Common myeloid progenitor, CD34-positive (primary cell): ENCODE data around the gene RUVBL2.
"Not testable (repeated sequence)": the region's sequence is repeated elsewhere in the genome, so short reads cannot be mapped to it uniquely, and the experiment has no call there.

Experiments
- CTCF ChIA-PET: fragments of 350-600 bp; sonication (Branson Sonifier 250); formaldehyde crosslinking; loops from one replicate; lab custom pipeline; 2021; ENCODE audit warnings: antibody characterized with exemption; lab: Charles Lee
- POLR2A ChIA-PET: fragments of 350-600 bp; sonication (Branson Sonifier 250); formaldehyde crosslinking; loops from one replicate; lab custom pipeline; 2021; ENCODE audit warnings: antibody characterized with exemption; lab: Charles Lee
- DNase-seq, 3 donors: peaks; one replicate each; pipeline versions ENCODE4 v3.0.0 to v3.0.0-alpha.2; 2013
- H3K27ac ChIP-seq, 2 experiments: 1 replicate in 1 of 2; 2 replicates in 1 of 2; pipeline ENCODE4 v1.7.0; 2013; ENCODE audit warnings: inconsistent platforms in 2 of 2, low read length in 2 of 2, mild to moderate bottlenecking in 2 of 2, low read depth in 1 of 2, moderate library complexity in 1 of 2; ENCODE audit not compliant: severe bottlenecking in 2 of 2, insufficient read depth in 1 of 2, poor library complexity in 1 of 2
- H3K27me3 ChIP-seq, 5 experiments: replicated peaks in 2 of 5; 1 replicate in 3 of 5; 2 replicates in 2 of 5; pipeline versions ENCODE4 v1.6.1 to v1.7.0; 2013; ENCODE audit warnings: low read length in 4 of 5, mild to moderate bottlenecking in 2 of 5, moderate library complexity in 2 of 5, inconsistent platforms in 1 of 5; ENCODE audit not compliant: insufficient read depth in 5 of 5, control insufficient read depth in 4 of 5
- H3K36me3 ChIP-seq, 4 experiments: 1 replicate in 2 of 4; 2 replicates in 2 of 4; pipeline versions ENCODE4 v1.6.1 to v1.7.0; 2013; ENCODE audit warnings: low read length in 3 of 4, control low read depth in 1 of 4, mild to moderate bottlenecking in 1 of 4; ENCODE audit not compliant: control insufficient read depth in 4 of 4, insufficient read depth in 4 of 4
- H3K4me1 ChIP-seq, 4 experiments: 1 replicate in 3 of 4; 2 replicates in 1 of 4; pipeline versions ENCODE4 v1.6.1 to v1.7.1; 2013; ENCODE audit warnings: low read length in 3 of 4, mild to moderate bottlenecking in 3 of 4, control low read depth in 1 of 4, inconsistent platforms in 1 of 4, moderate library complexity in 1 of 4; ENCODE audit not compliant: control insufficient read depth in 4 of 4, insufficient read depth in 4 of 4; ENCODE audit errors: control extremely low read depth in 1 of 4
- H3K4me3 ChIP-seq, 7 experiments: 1 replicate in 4 of 7; 2 replicates in 3 of 7; pipeline versions ENCODE4 v1.5.1 to v1.7.0; 2013; ENCODE audit warnings: mild to moderate bottlenecking in 7 of 7, low read length in 6 of 7, moderate library complexity in 6 of 7, inconsistent platforms in 2 of 7, low read depth in 2 of 7, control low read depth in 1 of 7; ENCODE audit not compliant: insufficient read depth in 4 of 7, control insufficient read depth in 1 of 7; ENCODE audit errors: extremely low read depth in 1 of 7
- H3K9me3 ChIP-seq, 5 experiments: 1 replicate in 4 of 5; 2 replicates in 1 of 5; pipeline versions ENCODE4 v1.6.1 to v1.7.1; 2013; ENCODE audit warnings: low read length in 4 of 5, mild to moderate bottlenecking in 2 of 5, inconsistent platforms in 1 of 5, low read depth in 1 of 5, moderate library complexity in 1 of 5; ENCODE audit not compliant: control insufficient read depth in 4 of 5, insufficient read depth in 2 of 5; ENCODE audit errors: control extremely low read depth in 1 of 5
- WGBS: methylation state at CpG from one replicate; pipeline ENCODE4 v1.1.5; 2013; ENCODE audit not compliant: insufficient coverage; 5-methylcytosine and 5-hydroxymethylcytosine counted together

Gene RUVBL2

DNA sequence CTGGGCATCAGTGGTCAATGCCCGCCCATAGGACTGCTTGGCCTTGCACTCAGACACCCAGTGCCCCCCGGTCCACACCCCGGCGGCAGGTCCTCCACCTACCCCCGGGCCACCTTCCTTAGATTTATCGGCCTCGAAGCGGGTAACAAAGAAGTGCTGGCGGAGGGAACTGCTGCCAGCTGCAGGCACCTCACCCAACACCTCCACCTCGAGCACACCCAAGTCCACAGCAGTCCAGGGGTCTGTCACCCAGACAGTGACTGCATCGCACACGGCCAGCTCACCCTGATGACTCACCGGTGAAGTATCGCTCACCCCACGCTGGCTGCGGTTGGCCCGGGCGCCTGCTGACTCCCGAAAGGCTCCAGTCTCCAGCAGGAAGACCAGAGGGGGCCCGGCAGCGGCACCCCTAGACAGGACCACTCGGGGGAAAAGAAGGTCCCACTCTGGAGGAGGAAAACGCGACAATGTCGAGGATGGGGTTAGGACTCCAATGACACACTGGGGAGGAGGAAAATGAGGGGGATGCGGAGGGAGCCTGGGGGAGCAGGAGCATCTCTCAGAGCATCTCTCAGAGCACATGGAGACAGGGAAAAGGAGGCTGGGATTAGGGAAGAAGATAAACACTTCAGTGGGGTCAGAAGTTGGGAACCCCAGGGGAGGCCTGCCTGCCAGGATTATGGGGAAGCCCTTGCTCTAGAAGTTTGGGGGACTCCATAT, 45.0 kb downstream of the RUVBL2 start:
- H3K4me3 ChIP-seq, CTCF ChIA-PET, H3K4me1 ChIP-seq, H3K36me3 ChIP-seq, H3K9me3 ChIP-seq, POLR2A ChIA-PET, H3K27ac ChIP-seq, DNase-seq, H3K27me3 ChIP-seq: not testable (repeated sequence)
- WGBS = 95% methylated on average over 20 of the region's 26 CpGs

DNA sequence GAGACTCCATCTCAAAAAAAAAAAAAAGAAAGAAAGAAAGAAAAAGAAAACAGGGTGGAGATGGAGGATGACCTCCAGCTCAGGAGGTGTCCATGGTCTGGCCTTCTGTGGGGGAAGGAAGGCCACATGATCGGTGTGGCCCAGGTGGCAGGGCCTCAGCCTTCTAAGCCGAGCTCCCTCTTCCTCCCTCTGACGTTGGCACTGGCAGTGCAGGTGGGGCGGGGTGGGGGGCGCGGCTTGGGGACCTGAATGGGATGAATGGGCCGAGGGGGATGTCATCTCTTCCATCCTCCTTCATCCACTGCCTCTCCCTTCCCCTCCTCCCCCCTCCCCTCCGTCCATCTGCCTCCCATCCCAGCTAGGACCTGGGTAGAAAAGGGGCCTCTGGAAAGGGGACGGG, 46.0 kb downstream of the RUVBL2 start:
- H3K4me3 ChIP-seq, H3K36me3 ChIP-seq, H3K27me3 ChIP-seq, CTCF ChIA-PET, DNase-seq, POLR2A ChIA-PET, H3K27ac ChIP-seq, H3K4me1 ChIP-seq, H3K9me3 ChIP-seq: not testable (repeated sequence)
- 70% methylated on average over 1 of the region's 9 CpGs for WGBS

GRCh38 chr19:49042177-49042576, 48.5 kb downstream of the RUVBL2 start:
- WGBS = 94% methylated on average over 15 of the region's 17 CpGs
- H3K4me1 ChIP-seq = no peaks in the 10 kb centered on the region
- ChIA-PET POLR2A (no interaction called here), CTCF (no interaction called here)
- no peak for DNase-seq
- H3K27me3 ChIP-seq = no peaks in the 10 kb centered on the region
- H3K4me3 ChIP-seq = no peak overlapping the region
- H3K36me3 ChIP-seq = no peaks in the 10 kb centered on the region
- H3K27ac ChIP-seq = no peak overlapping the region
- no peaks in the 10 kb centered on the region for H3K9me3 ChIP-seq

DNA sequence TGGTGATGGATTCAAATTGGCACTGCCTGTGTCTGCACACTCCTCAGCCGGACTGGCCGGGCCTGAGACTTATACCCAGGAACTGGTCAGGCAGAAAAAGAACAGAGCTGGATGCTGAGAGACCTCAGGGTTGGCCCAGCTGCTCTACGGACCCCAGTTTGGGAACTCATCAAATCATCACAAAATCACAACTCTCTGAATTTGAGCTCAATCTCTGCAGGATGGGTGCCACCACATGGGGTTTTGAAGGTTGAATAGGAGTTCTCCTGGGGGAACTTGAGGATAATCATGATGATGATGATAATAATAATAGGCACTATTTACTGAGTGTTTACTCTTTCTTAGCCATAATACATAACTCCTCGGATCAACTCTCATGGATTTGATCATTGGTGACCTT, 49.0 kb downstream of the RUVBL2 start:
- H3K4me1 ChIP-seq, H3K9me3 ChIP-seq, POLR2A ChIA-PET, H3K36me3 ChIP-seq, H3K27ac ChIP-seq, H3K4me3 ChIP-seq, H3K27me3 ChIP-seq, DNase-seq, CTCF ChIA-PET: not testable (repeated sequence)
- no CpG with 5 or more reads among the region's 4 CpGs for WGBS

- H3K9me3 ChIP-seq, H3K4me3 ChIP-seq, H3K27me3 ChIP-seq, H3K4me1 ChIP-seq, DNase-seq, H3K36me3 ChIP-seq, POLR2A ChIA-PET, CTCF ChIA-PET, H3K27ac ChIP-seq: not testable (repeated sequence)
- 60% methylated on average over 3 of the region's 15 CpGs for WGBS
Measured at GRCh38 chr19:49043548-49043947, 49.9 kb downstream of the RUVBL2 start, which contains the start of gene CGB5. Gene CGB5, plus strand, starts transcription at chr19:49043848. Its CDS starts 362 bp downstream, at chr19:49044210.

DNA sequence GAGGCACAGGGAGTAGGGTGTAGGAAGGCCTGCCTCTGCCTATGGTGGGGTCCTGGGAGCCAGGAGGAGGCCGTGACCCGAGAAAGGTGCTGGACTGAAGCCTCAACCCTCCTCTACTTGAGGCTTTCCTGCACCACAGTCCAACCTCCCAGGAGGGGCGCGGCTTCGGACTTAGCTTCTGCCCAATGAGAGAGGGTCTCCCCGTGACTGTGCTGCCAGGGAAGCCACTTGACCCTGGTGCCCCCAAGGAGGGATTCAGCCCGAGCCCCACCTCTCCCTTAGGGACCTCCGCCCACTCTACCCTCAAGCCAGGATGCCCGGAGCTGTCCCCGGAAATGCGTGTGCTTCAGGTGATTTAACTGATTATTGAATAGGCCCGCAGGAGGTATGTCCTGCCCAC, 55.3 kb downstream of the RUVBL2 start, which contains the start of gene CGB8:
TSS of gene CGB8 (minus strand) at position 101 of the 400 bp plus-strand sequence. CDS start 372 bp downstream, outside the sequence.
- 89% methylated on average over 5 of the region's 12 CpGs for WGBS
- H3K9me3 ChIP-seq, H3K4me1 ChIP-seq, CTCF ChIA-PET, H3K4me3 ChIP-seq, POLR2A ChIA-PET, H3K27me3 ChIP-seq, H3K36me3 ChIP-seq, DNase-seq, H3K27ac ChIP-seq: not testable (repeated sequence)

GRCh38 chr19:49049834-49050233, 56.1 kb downstream of the RUVBL2 start:
- DNase-seq, H3K36me3 ChIP-seq, H3K4me1 ChIP-seq, POLR2A ChIA-PET, H3K9me3 ChIP-seq, H3K27me3 ChIP-seq, H3K27ac ChIP-seq, H3K4me3 ChIP-seq: not testable (repeated sequence)
- WGBS = no CpG with 5 or more reads among the region's 4 CpGs
- CTCF ChIA-PET = interaction anchor here (0.8 kb wide), 1 partner anchor 11 kb away, joined by 3 read pairs; no protein-coding TSS in a partner anchor
